Endothelial cell of umbilical vein (primary cell): Measurements from ENCODE around the gene MSN. TPM values are rescaled to one million over a fixed set of nuclear protein-coding genes. Genes with fewer than 3 reads are reported as not detected.
A peak's percentile ranks its signal among the peaks of the same experiment; 100 is the strongest.

Experiments
- BruUV-seq: library from RNA; stranded (reverse); fragments of 400-500 nt; replicated peaks from 2 replicates; lab custom pipeline; 2021; lab: Mats Ljungman, UMichigan
- CTCF ChIA-PET: fragments of 300-600, 350-600 bp; sonication (Branson Sonifier 250); formaldehyde crosslinking; loops from one replicate; lab custom pipeline; 2021; ENCODE audit warnings: antibody characterized with exemption, inconsistent platforms; lab: Charles Lee
- POLR2A ChIA-PET: fragments of 300-600, 350-600 bp; sonication (Branson Sonifier 250); formaldehyde crosslinking; loops from one replicate; lab custom pipeline; 2021; ENCODE audit warnings: antibody characterized with exemption, inconsistent platforms; lab: Charles Lee
- DNase-seq: peaks from one replicate; pipeline ENCODE4 v3.0.0-alpha.2; 2011; ENCODE audit warnings: low read depth, low spot score
- FAIRE-seq: peaks from 2 replicates; lab custom pipeline; 2011; peaks lifted over from hg19 to GRCh38; lab: Jason Lieb, UNC
- H2AFZ ChIP-seq: 2 replicates; pipeline ENCODE4 v1.6.0; 2012; ENCODE audit warnings: low read depth, low read length, control low read depth, inconsistent platforms
- H3K27ac ChIP-seq: 2 replicates; pipeline ENCODE4 v1.5.1; 2011; ENCODE audit warnings: low read depth, mild to moderate bottlenecking, control low read depth, low read length, moderate library complexity; ENCODE audit not compliant: insufficient read depth
- H3K27me3 ChIP-seq, 2 experiments: 2 replicates each; pipeline versions ENCODE4 v1.6.0 to v1.6.1; 2011; ENCODE audit warnings: low read length in 2 of 2, mixed read lengths in 1 of 2; ENCODE audit not compliant: control insufficient read depth in 2 of 2, insufficient read depth in 2 of 2
- H3K36me3 ChIP-seq, 2 experiments: 2 replicates in 1 of 2; 3 replicates in 1 of 2; pipeline ENCODE4 v1.5.1; 2011; ENCODE audit warnings: low read length in 2 of 2, mild to moderate bottlenecking in 1 of 2, moderate library complexity in 1 of 2; ENCODE audit not compliant: control insufficient read depth in 2 of 2, insufficient read depth in 2 of 2; ENCODE audit errors: extremely low read depth in 1 of 2
- H3K4me1 ChIP-seq: 3 replicates; pipeline ENCODE4 v1.5.1; 2011; ENCODE audit warnings: mild to moderate bottlenecking, low read length; ENCODE audit not compliant: control insufficient read depth, insufficient read depth; ENCODE audit errors: extremely low read depth
- H3K4me2 ChIP-seq: 2 replicates; pipeline ENCODE4 v1.6.1; 2011; ENCODE audit warnings: low read length, control low read depth, mixed read lengths; ENCODE audit not compliant: insufficient read depth
- H3K4me3 ChIP-seq, 3 experiments: fragments of 200-600 bp in 1 of 3; sonication (generic), shearing (Covaris generic) in 1 of 3; replicated peaks in 1 of 3; 2 replicates each; pipeline ENCODE4 v1.5.1; 2011 to 2016; ENCODE audit warnings: control low read depth in 3 of 3, low read length in 3 of 3, mild to moderate bottlenecking in 2 of 3, inconsistent platforms in 1 of 3, low read depth in 1 of 3, moderate library complexity in 1 of 3; ENCODE audit not compliant: insufficient read depth in 1 of 3
- H3K79me2 ChIP-seq: 2 replicates; pipeline ENCODE4 v1.6.0; 2012; ENCODE audit warnings: low read length, inconsistent platforms; ENCODE audit not compliant: control insufficient read depth, insufficient read depth
- H3K9ac ChIP-seq: replicated peaks from 2 replicates; pipeline ENCODE3; 2011; ENCODE audit warnings: low read length, control low read depth; ENCODE audit not compliant: insufficient read depth; ENCODE audit errors: extremely low read depth
- H3K9me1 ChIP-seq: replicated peaks from 3 replicates; pipeline ENCODE4 v1.6.0; 2011; ENCODE audit warnings: mild to moderate bottlenecking, low read length; ENCODE audit not compliant: control insufficient read depth, insufficient read depth; ENCODE audit errors: extremely low read depth
- H3K9me3 ChIP-seq: replicated peaks from 2 replicates; pipeline ENCODE4 v1.5.1; 2012; ENCODE audit warnings: low read length, inconsistent platforms; ENCODE audit not compliant: control insufficient read depth, insufficient read depth
- H4K20me1 ChIP-seq: replicated peaks from 2 replicates; pipeline ENCODE3; 2011; ENCODE audit warnings: mild to moderate bottlenecking, low read length; ENCODE audit not compliant: control insufficient read depth, insufficient read depth; ENCODE audit errors: extremely low read depth
- EZH2 ChIP-seq: IDR thresholded peaks from 2 replicates; pipeline ENCODE4 v1.6.1; 2012; ENCODE audit warnings: borderline replicate concordance, low read depth, mild to moderate bottlenecking, moderate library complexity, low read length, inconsistent platforms; ENCODE audit not compliant: severe bottlenecking
- FOS ChIP-seq: IDR thresholded peaks from 2 replicates; pipeline ENCODE4 v1.6.1; 2011; ENCODE audit warnings: mild to moderate bottlenecking, low read length, moderate library complexity, borderline replicate concordance; ENCODE audit not compliant: insufficient read depth
- GATA2 ChIP-seq: IDR thresholded peaks from 2 replicates; pipeline ENCODE4 v1.7.0; 2011; ENCODE audit warnings: low read depth, mild to moderate bottlenecking, moderate library complexity, mixed read lengths, low read length; ENCODE audit not compliant: insufficient read length, insufficient read depth
- MAX ChIP-seq: IDR thresholded peaks from 2 replicates; pipeline ENCODE4 v1.6.1; 2011; ENCODE audit not compliant: insufficient read depth, insufficient read length
- MYC ChIP-seq: IDR thresholded peaks from one replicate; pipeline ENCODE4 v1.6.1; 2011; ENCODE audit warnings: mild to moderate bottlenecking, low read depth, low read length
- POLR2AphosphoS5 ChIP-seq: IDR thresholded peaks from 2 replicates; pipeline ENCODE4 v1.6.1; 2012; ENCODE audit warnings: low read depth, mild to moderate bottlenecking, control low read depth, low read length, moderate library complexity; ENCODE audit not compliant: insufficient read depth
- dilution Hi-C: fragments of 300-500 bp; cut with MboI; formaldehyde crosslinking; loops from one replicate; pipeline ENCODE4 v1.15.0; 2019; ENCODE audit warnings: low sequenced_read_pairs; ENCODE audit not compliant: extremely low pct_ligation_motif_present
- intact Hi-C: fragments of 100-400 bp; cut with micrococcal nuclease; formaldehyde crosslinking; loops from one replicate; pipeline ENCODE4 v1.10.0; 2022
- polyA plus RNA-seq, 4 experiments: library from polyadenylated mRNA; depleted of rRNA in 3 of 4; stranded (reverse) in 3 of 4; unstranded in 1 of 4; fragments of >200 nt; gene quantifications; 2 replicates each; pipeline versions ENCODE4 v1.2.1 to v1.2.3, GENCODE V29; 2011 to 2012; ENCODE audit warnings: missing spikeins in 1 of 4
- total RNA-seq: library from RNA; stranded (reverse); gene quantifications from 2 replicates; pipeline ENCODE4 v1.2.3, GENCODE V29; 2021
- TF ChIP-seq, protein P1 (sequence below), 2 donors: IDR thresholded peaks; 1 replicate in 1 of 2; 2 replicates in 1 of 2; pipeline ENCODE4 v1.5.1; 2011; ENCODE audit warnings: low read length in 2 of 2, mild to moderate bottlenecking in 2 of 2, moderate library complexity in 2 of 2, control low read depth in 1 of 2, inconsistent platforms in 1 of 2, low read depth in 1 of 2; ENCODE audit not compliant: insufficient read depth in 1 of 2; ENCODE audit errors: extremely low read depth in 1 of 2

The MSN gene
- total and polyA plus RNA-seq, 2 donors (not counting 3 experiments of a cell fraction or from before 2014, with no cell fraction given), result 528 to 635 TPM

GRCh38 chrX:65731684-65732289 is 64.3 kb downstream of the MSN start:
- no peak overlapping the region for H3K27ac ChIP-seq
- no peaks in the 10 kb centered on the region for H3K4me1 ChIP-seq
- no peaks in the 10 kb centered on the region for H3K9me1 ChIP-seq
- H3K79me2 ChIP-seq, result peaks cover 57% of the 10 kb centered on the region
- H2AFZ ChIP-seq, result no peak overlapping the region
- FAIRE-seq, result no peak
- no peak for TF ChIP-seq EZH2
- no peak for TF ChIP-seq MAX
- H3K9ac ChIP-seq, result no peak overlapping the region
- H3K4me3 ChIP-seq, result no peak overlapping the region
- no peaks in the 10 kb centered on the region for H3K9me3 ChIP-seq
- dilution Hi-C loops, result no loop called here
- BruUV-seq, result no TSS peak
- no peak overlapping the region for H3K4me2 ChIP-seq
- no peak for DNase-seq
- H4K20me1 ChIP-seq, result no peaks in the 10 kb centered on the region
- no peaks in the 10 kb centered on the region for H3K27me3 ChIP-seq
- intact Hi-C loops, result no loop called here
- CTCF ChIA-PET, result no interaction called here
- POLR2A ChIA-PET, result no interaction called here
- peaks cover 34 to 39% of the 10 kb centered on the region in 2 experiments for H3K36me3 ChIP-seq

- ChIA-PET CTCF (no interaction called here), POLR2A (no interaction called here)
- H3K9me1 ChIP-seq, result no peaks in the 10 kb centered on the region
- dilution Hi-C loops, result no loop called here
- H3K4me1 ChIP-seq, result no peaks in the 10 kb centered on the region
- H3K27ac ChIP-seq, result no peak overlapping the region
- no peak overlapping the region for H3K4me2 ChIP-seq
- no peak overlapping the region for H3K4me3 ChIP-seq
- no peaks in the 10 kb centered on the region for H4K20me1 ChIP-seq
- no peak overlapping the region for H3K9ac ChIP-seq
- intact Hi-C loops, result no loop called here
- no peaks in the 10 kb centered on the region for H3K79me2 ChIP-seq
- H3K9me3 ChIP-seq, result no peaks in the 10 kb centered on the region
- H3K36me3 ChIP-seq, result peaks cover 22 to 29% of the 10 kb centered on the region in 2 experiments
- TF ChIP-seq POLR2AphosphoS5, result no peak
- TF ChIP-seq GATA2, result no peak
- no peak for TF ChIP-seq FOS
- TF ChIP-seq, protein P1, sequence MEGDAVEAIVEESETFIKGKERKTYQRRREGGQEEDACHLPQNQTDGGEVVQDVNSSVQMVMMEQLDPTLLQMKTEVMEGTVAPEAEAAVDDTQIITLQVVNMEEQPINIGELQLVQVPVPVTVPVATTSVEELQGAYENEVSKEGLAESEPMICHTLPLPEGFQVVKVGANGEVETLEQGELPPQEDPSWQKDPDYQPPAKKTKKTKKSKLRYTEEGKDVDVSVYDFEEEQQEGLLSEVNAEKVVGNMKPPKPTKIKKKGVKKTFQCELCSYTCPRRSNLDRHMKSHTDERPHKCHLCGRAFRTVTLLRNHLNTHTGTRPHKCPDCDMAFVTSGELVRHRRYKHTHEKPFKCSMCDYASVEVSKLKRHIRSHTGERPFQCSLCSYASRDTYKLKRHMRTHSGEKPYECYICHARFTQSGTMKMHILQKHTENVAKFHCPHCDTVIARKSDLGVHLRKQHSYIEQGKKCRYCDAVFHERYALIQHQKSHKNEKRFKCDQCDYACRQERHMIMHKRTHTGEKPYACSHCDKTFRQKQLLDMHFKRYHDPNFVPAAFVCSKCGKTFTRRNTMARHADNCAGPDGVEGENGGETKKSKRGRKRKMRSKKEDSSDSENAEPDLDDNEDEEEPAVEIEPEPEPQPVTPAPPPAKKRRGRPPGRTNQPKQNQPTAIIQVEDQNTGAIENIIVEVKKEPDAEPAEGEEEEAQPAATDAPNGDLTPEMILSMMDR (IDR thresholded peaks at IDR 0.05; ENCODE audit: extremely low read depth in 1 of 2, insufficient read depth in 1 of 2, low read depth in 1 of 2, low read length in 2 of 2), result no peak
- no peak for TF ChIP-seq MYC
- no peak for TF ChIP-seq EZH2
- BruUV-seq, result TSS peak; percentile 46
- H2AFZ ChIP-seq, result no peak overlapping the region
- H3K27me3 ChIP-seq, result no peaks in the 10 kb centered on the region
- DNase-seq (no peak), FAIRE-seq (no peak)
Measured at GRCh38 chrX:65740909-65741308, 73.5 kb downstream of the MSN start.
